GM06990 (cell line): ENCODE data around the gene MEGF6.

Experiments
- DNase-seq: peaks from one replicate; pipeline ENCODE4 v3.0.0-alpha.2; 2011; ENCODE audit not compliant: insufficient read length; ENCODE audit errors: extremely low read depth
- H3K27me3 ChIP-seq: replicated peaks from 2 replicates; pipeline ENCODE4 v1.6.0; 2011; ENCODE audit warnings: low read length; ENCODE audit not compliant: control insufficient read depth, insufficient read depth
- H3K36me3 ChIP-seq: 2 replicates; pipeline ENCODE4 v1.5.1; 2011; ENCODE audit warnings: low read length; ENCODE audit not compliant: control insufficient read depth, insufficient read depth
- H3K4me3 ChIP-seq: replicated peaks from 2 replicates; pipeline ENCODE4 v1.5.1; 2011; ENCODE audit warnings: low read depth, mild to moderate bottlenecking, control low read depth, low read length
- TF ChIP-seq, protein P1 (sequence below): IDR thresholded peaks from 2 replicates; pipeline ENCODE4 v1.5.1; 2011; ENCODE audit warnings: low read length, control low read depth, mild to moderate bottlenecking, inconsistent platforms; ENCODE audit not compliant: insufficient read depth, poor library complexity, severe bottlenecking

Gene MEGF6

DNA sequence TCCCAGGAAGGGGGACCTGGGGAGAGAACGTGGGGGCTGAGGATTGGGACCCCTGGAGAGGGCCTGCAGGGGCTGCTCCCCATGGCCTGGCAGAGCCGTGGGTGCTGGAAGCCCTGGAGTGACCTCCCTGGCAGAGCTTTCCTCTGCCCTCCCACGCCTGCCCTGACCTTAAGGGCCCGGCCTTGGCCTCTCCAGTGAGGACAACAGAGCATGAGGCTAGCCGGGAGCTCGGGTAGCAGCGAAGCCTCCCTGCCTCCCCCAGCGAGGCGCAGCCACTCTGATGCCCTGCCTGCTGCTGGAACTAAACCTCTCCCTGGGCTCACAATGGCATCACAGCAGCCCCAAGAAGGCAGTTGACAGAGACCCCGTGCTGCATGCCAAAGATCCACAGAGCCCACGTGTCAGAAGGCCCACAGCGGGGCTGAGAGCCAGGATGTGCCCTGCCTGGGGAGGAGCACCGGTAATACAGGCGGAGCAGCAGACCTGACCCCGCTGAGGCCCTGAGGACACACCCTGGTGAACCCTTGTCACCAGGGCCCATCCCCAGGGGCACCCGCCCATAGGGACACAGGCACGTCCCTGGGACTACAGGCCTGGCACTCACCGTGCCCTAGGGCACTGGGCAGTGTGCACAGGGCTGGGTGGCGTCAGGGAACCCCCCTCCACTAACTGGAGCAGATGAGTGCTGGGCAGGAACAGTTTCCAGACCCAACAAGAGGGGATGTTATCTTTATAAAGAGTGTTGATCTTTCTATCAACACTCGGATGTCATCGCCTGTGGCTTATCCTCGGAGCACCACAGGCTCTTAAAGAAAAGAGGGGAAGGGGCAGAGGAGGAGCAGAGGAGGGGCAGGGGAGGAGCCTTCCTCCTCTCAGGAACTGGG, 108.4 kb downstream of the MEGF6 start:
- TF ChIP-seq, protein P1, sequence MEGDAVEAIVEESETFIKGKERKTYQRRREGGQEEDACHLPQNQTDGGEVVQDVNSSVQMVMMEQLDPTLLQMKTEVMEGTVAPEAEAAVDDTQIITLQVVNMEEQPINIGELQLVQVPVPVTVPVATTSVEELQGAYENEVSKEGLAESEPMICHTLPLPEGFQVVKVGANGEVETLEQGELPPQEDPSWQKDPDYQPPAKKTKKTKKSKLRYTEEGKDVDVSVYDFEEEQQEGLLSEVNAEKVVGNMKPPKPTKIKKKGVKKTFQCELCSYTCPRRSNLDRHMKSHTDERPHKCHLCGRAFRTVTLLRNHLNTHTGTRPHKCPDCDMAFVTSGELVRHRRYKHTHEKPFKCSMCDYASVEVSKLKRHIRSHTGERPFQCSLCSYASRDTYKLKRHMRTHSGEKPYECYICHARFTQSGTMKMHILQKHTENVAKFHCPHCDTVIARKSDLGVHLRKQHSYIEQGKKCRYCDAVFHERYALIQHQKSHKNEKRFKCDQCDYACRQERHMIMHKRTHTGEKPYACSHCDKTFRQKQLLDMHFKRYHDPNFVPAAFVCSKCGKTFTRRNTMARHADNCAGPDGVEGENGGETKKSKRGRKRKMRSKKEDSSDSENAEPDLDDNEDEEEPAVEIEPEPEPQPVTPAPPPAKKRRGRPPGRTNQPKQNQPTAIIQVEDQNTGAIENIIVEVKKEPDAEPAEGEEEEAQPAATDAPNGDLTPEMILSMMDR, result no peak
- DNase-seq, result no peak
- Histone ChIP-seq H3K4me3 (no peak overlapping the region), H3K36me3 (no peaks in the 10 kb centered on the region), H3K27me3 (no peaks in the 10 kb centered on the region)

DNA sequence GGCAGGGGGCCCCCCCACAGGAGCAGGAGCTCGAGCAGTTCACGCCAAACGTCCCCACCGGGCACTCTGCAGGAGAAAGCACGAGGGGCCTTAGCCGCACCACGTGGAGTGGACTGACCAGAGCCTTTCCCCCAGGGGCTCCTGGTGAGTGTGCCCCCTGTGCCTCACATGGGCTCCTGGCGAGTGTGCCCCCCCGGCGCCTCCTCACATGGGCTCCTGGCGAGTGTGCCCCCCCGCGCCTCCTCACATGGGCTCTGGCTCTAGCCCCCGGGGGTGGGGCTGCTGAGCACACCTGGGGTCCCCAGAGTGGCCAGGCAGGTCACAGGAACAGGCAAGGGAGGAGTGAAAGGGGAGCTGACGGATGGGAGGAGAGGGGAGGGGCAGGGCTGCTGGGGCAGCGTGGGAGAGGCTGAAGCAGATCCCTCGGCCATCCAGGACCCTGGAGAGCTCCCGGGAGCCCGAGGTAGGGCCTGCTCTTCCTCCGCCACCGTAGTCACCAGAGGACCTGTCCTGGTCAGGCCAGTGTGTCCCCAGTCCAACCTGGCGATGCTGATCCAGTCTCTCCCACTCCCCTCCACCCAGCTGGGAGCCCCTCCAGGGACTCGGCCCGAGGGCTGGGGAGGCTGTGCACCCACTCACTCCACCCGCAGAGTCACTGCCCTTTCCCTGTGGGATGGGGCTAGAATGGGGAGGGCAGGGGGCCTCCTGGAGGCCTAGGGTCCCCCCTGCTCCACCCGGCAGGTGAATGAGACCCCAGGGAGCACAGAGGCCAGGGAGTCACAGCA, 109.3 kb downstream of the MEGF6 start:
- peak; percentile 40 for DNase-seq
- Histone ChIP-seq H3K27me3 (no peaks in the 10 kb centered on the region), H3K36me3 (no peaks in the 10 kb centered on the region), H3K4me3 (no peak overlapping the region)
- TF ChIP-seq, protein P1, result no peak

DNA sequence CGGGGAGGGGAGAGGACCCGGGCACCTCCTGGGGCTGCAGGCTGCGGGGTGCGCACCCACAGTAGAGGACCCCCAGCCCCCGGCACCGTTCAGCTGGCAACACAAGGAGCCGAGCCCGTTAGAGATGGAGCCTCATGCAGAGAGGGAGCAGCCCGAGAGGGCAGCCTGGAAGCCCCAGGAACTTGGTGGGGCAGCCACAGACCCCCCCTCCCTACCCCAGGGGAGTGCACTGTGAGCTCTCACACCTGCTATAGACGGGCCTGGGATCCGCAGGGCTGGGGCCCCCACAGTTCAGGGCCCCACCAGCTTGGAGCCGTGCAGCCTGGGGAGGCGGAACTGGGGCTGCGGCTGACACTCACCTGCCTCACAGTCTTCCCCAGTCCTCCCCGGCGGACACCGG, 109.9 kb downstream of the MEGF6 start:
- DNase-seq, result no peak
- Histone ChIP-seq H3K36me3 (no peaks in the 10 kb centered on the region), H3K27me3 (no peaks in the 10 kb centered on the region), H3K4me3 (no peak overlapping the region)
- TF ChIP-seq, protein P1, result no peak

DNA sequence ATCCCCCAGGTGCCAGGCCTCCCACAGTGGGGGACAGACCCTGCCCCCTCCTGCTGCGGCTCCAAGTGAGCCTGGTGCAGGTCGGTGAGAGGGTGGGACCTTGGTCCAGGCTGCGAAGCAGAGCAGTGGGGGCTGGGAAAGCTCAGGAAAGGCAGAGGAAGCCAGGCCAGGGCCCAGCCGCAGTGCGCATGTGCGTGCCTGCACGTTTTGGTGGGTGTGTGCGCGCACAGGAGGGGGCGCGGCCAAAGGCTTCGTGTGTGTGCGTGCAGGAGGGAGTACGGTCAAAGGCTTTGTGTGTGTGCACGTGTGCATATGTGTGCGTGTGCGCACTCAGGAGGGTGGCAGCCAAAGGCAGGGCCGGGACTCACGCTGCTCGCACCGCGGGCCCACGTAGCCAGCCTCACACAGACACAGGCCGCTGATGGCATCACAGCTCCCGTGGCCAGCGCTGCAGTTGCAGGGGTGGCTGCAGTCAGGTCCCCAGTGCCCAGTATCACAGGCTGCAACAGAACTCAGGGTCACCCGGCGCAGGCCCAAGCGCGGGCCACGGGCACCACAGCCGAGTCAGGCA, 111.0 kb downstream of the MEGF6 start:
- no peaks in the 10 kb centered on the region for H3K36me3 ChIP-seq

DNA sequence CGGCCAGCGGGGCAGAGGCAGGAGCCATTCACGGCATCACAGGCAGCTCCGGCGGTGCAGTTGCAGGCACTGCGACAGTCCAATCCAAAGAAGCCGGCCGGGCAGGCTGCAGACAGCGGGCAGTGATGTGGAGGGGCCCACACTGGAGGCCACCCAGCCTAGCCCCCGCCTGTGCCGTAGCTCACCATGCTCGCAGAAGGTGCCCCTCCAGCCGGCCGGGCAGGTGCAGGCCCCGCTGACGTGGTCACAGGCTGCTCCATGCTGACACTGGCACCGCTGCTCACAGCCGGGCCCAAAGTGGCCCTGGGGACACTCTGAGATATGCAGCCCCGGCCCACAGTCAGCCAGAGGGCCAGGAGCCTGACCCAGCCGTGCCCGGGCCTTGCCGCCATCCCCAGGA, 111.7 kb downstream of the MEGF6 start:
- Histone ChIP-seq H3K4me3 (no peak overlapping the region), H3K36me3 (no peaks in the 10 kb centered on the region), H3K27me3 (no peaks in the 10 kb centered on the region; the same call in 1 of the 2 replicates)
- TF ChIP-seq, protein P1, result no peak
- no peak for DNase-seq

More for the DNA sequence above, 111.0 kb downstream of the MEGF6 start:
- no peak for DNase-seq
- TF ChIP-seq, protein P1, result no peak
- no peak overlapping the region for H3K4me3 ChIP-seq
- no peaks in the 10 kb centered on the region for H3K27me3 ChIP-seq
